Measurements from ENCODE around the gene LUC7L2. TPM values are rescaled to one million over a fixed set of nuclear protein-coding genes. Genes with fewer than 3 reads are reported as not detected.
"Not testable (repeated sequence)": the region's sequence is repeated elsewhere in the genome, so short reads cannot be mapped to it uniquely, and the experiment has no call there.

Gene LUC7L2
- total RNA-seq, 1 experiment from 2014 or later = 37.8 TPM

GRCh38 chr7:139451638-139452037 lies 91.9 kb downstream of the LUC7L2 start:
- Histone ChIP-seq H3K9me3 (no peaks in the 10 kb centered on the region), H3K27me3 (no peaks in the 10 kb centered on the region), H3K36me3 (no peaks in the 10 kb centered on the region), H3K4me3 (no peak overlapping the region)
- peak; percentile 72 for DNase-seq

- no peak overlapping the region for H3K4me3 ChIP-seq
- DNase-seq = no peak
Observed at GRCh38 chr7:139452958-139453672, 93.4 kb downstream of the LUC7L2 start.

GRCh38 chr7:139453673-139454321 lies 94.1 kb downstream of the LUC7L2 start:
- no peaks in the 10 kb centered on the region for H3K27me3 ChIP-seq
- no peak for DNase-seq
- no peak overlapping the region for H3K4me3 ChIP-seq
- H3K9me3 ChIP-seq = no peaks in the 10 kb centered on the region
- H3K36me3 ChIP-seq = no peaks in the 10 kb centered on the region

More at GRCh38 chr7:139452958-139453672, 93.4 kb downstream of the LUC7L2 start:
- H3K9me3 ChIP-seq = no peaks in the 10 kb centered on the region
- H3K36me3 ChIP-seq = no peaks in the 10 kb centered on the region
- no peaks in the 10 kb centered on the region for H3K27me3 ChIP-seq

GRCh38 chr7:139455789-139456188 lies 96.1 kb downstream of the LUC7L2 start:
- H3K36me3 ChIP-seq = no peaks in the 10 kb centered on the region
- no peak overlapping the region for H3K4me3 ChIP-seq
- H3K9me3 ChIP-seq = no peaks in the 10 kb centered on the region
- H3K27me3 ChIP-seq = no peaks in the 10 kb centered on the region
- no peak for DNase-seq

GRCh38 chr7:139456511-139456910 lies 96.8 kb downstream of the LUC7L2 start:
- no peaks in the 10 kb centered on the region for H3K9me3 ChIP-seq
- no peak for DNase-seq
- no peaks in the 10 kb centered on the region for H3K27me3 ChIP-seq
- no peak overlapping the region for H3K4me3 ChIP-seq
- no peaks in the 10 kb centered on the region for H3K36me3 ChIP-seq

- peak; percentile 63 for DNase-seq
- Histone ChIP-seq H3K4me3 (no peak overlapping the region), H3K36me3 (no peaks in the 10 kb centered on the region), H3K9me3 (no peaks in the 10 kb centered on the region), H3K27me3 (no peaks in the 10 kb centered on the region)
Observed at GRCh38 chr7:139457153-139457946, 97.7 kb downstream of the LUC7L2 start.

- H3K27me3 ChIP-seq, H3K36me3 ChIP-seq, H3K9me3 ChIP-seq, DNase-seq, H3K4me3 ChIP-seq: not testable (repeated sequence)
Observed at GRCh38 chr7:139463421-139463820, 103.7 kb downstream of the LUC7L2 start.

- not testable (repeated sequence) for H3K27me3 ChIP-seq, DNase-seq, H3K9me3 ChIP-seq, H3K36me3 ChIP-seq, H3K4me3 ChIP-seq
Observed at GRCh38 chr7:139464511-139464910, 104.8 kb downstream of the LUC7L2 start.

GRCh38 chr7:139465072-139465471 lies 105.4 kb downstream of the LUC7L2 start:
- H3K36me3 ChIP-seq, H3K27me3 ChIP-seq, DNase-seq, H3K4me3 ChIP-seq, H3K9me3 ChIP-seq: not testable (repeated sequence)

- H3K27me3 ChIP-seq, H3K36me3 ChIP-seq, DNase-seq, H3K4me3 ChIP-seq, H3K9me3 ChIP-seq: not testable (repeated sequence)
Observed at GRCh38 chr7:139467729-139468128, 108.0 kb downstream of the LUC7L2 start.

GRCh38 chr7:139468281-139468680 lies 108.6 kb downstream of the LUC7L2 start:
- not testable (repeated sequence) for DNase-seq, H3K4me3 ChIP-seq

GRCh38 chr7:139471740-139472353 lies 112.2 kb downstream of the LUC7L2 start:
- no peak for DNase-seq
- Histone ChIP-seq H3K36me3 (no peaks in the 10 kb centered on the region), H3K27me3 (no peaks in the 10 kb centered on the region), H3K4me3 (no peak overlapping the region), H3K9me3 (no peaks in the 10 kb centered on the region)

More at GRCh38 chr7:139468281-139468680, 108.6 kb downstream of the LUC7L2 start:
- not testable (repeated sequence) for H3K36me3 ChIP-seq, H3K27me3 ChIP-seq, H3K9me3 ChIP-seq

Other genes starting within 250 kb of the LUC7L2 start
- gene UBN2, start 128.7 kb upstream of the LUC7L2 start, total RNA-seq (2014; rRNA removed; shearing (Covaris generic); ENCODE audit: low replicate concordance) = 0.76 and 0.86 TPM in 2 replicates
- gene FMC1, start 18.6 kb upstream of the LUC7L2 start, total RNA-seq (2014; rRNA removed; shearing (Covaris generic); ENCODE audit: low replicate concordance) = 0.25 and 17.0 TPM in 2 replicates
- 0.10 TPM in 1 of 2 replicates, not detected in the other for gene KLRG2, start 123.8 kb downstream of the LUC7L2 start, total RNA-seq (2014; rRNA removed; shearing (Covaris generic); ENCODE audit: low replicate concordance)
- gene CLEC2L, start 163.8 kb downstream of the LUC7L2 start, total RNA-seq (2014; rRNA removed; shearing (Covaris generic); ENCODE audit: low replicate concordance) = not detected in 2 replicates

All from MG63 (cell line).